PC-3 (cell line): ENCODE measurements around the gene SLC25A18.

Experiments used
- EZH2 ChIP-seq: fragments of 300-600 bp; sonication (generic); IDR thresholded peaks from one replicate; pipeline ENCODE4 v1.6.1; 2017; ENCODE audit warnings: antibody characterized with exemption, mild to moderate bottlenecking, low read length; ENCODE audit not compliant: unreplicated experiment
- EZH2phosphoT487 ChIP-seq: fragments of 300-600 bp; sonication (generic); IDR thresholded peaks from 2 replicates; pipeline ENCODE4 v1.6.1; 2018; ENCODE audit warnings: mild to moderate bottlenecking, antibody characterized with exemption, low read length, borderline replicate concordance

- TF ChIP-seq EZH2phosphoT487 (no peak), EZH2 (no peak)
Measured at GRCh38 chr22:17629641-17630040, 66.3 kb downstream of the SLC25A18 start.
